K562 (cell line): ENCODE results near the gene ZNF473. TPM values are rescaled to one million over a fixed set of nuclear protein-coding genes. Genes with fewer than 3 reads are reported as not detected.

Source experiments
- HOXB6 ChIP-seq: fragments of 250-450 bp; sonication (Bioruptor Pico); IDR thresholded peaks from 2 replicates; pipeline ENCODE4 v1.5.1; 2022; ENCODE audit warnings: mild to moderate bottlenecking, borderline replicate concordance
- NBN ChIP-seq: fragments of 450-650 bp; IDR thresholded peaks from 2 replicates; pipeline ENCODE4 v1.6.1; 2016; ENCODE audit warnings: low read depth, mild to moderate bottlenecking
- NR2C2 ChIP-seq, 2 experiments: fragments of 200-800 bp in 1 of 2; sonication (Bioruptor generic) in 1 of 2; sonication (generic) in 1 of 2; formaldehyde crosslinking in 1 of 2; IDR thresholded peaks; 2 replicates each; pipeline versions ENCODE4 v1.6.1 to v1.8.0; 2016 to 2022; ENCODE audit warnings: mild to moderate bottlenecking in 1 of 2, missing compliant biosample characterization in 1 of 2, missing genetic modification characterization in 1 of 2, missing genetic modification reagents in 1 of 2
- RFX1 ChIP-seq: fragments of 450-650 bp; IDR thresholded peaks from 2 replicates; pipeline ENCODE4 v1.6.1; 2016; ENCODE audit warnings: mild to moderate bottlenecking, moderate library complexity
- U2AF2 ChIP-seq: fragments of 200-400 bp; formaldehyde crosslinking; optimal IDR thresholded peaks from 2 replicates; pipeline ENCODE3; 2017; ENCODE audit warnings: low read depth, mild to moderate bottlenecking, low read length
- ZEB2 ChIP-seq: fragments of 450-650 bp; IDR thresholded peaks from 2 replicates; pipeline ENCODE4 v1.6.1; 2016
- ZNF263 ChIP-seq: sonication (generic); formaldehyde crosslinking; IDR thresholded peaks from 2 replicates; pipeline ENCODE4 v1.8.0; 2022; ENCODE audit warnings: mild to moderate bottlenecking, missing genetic modification reagents, borderline replicate concordance
- polyA plus RNA-seq, 8 experiments: library from polyadenylated mRNA; depleted of rRNA in 4 of 8; stranded (reverse) in 5 of 8; unstranded in 3 of 8; fragments of >200 nt; fragmentation: Nextera tagmentation in 2 of 8; fragmentation: Illumina TruSeq in 1 of 8; extraction: Ambion mirVana in 2 of 8; extraction: Trizol in 1 of 8; gene quantifications; 2 replicates each; pipeline versions ENCODE4 v1.2.1 to v1.2.3, GENCODE V29; 2011 to 2014; ENCODE audit warnings: inconsistent platforms in 1 of 8, missing spikeins in 1 of 8
- total RNA-seq, 7 experiments: library from RNA; depleted of rRNA in 6 of 7; stranded (reverse); fragments of >200 nt in 6 of 7; fragmentation: Illumina TruSeq in 2 of 7; extraction: Trizol in 2 of 7; gene quantifications; 2 replicates each; pipeline versions ENCODE4 v1.2.1 to v1.2.3, GENCODE V29; 2011 to 2021; ENCODE audit warnings: low replicate concordance in 1 of 7
- TF ChIP-seq, protein P1 (sequence below), 2 experiments: fragments of 450-650 bp; IDR thresholded peaks; 2 replicates each; pipeline ENCODE4 v1.6.1; 2018; ENCODE audit warnings: mild to moderate bottlenecking in 2 of 2, low read depth in 1 of 2; ENCODE audit not compliant: partially characterized antibody in 2 of 2
- TF ChIP-seq, protein P2 (sequence below), 2 experiments: IDR thresholded peaks in 1 of 2; conservative IDR thresholded peaks in 1 of 2; 2 replicates each; pipeline ENCODE4 v1.6.1; 2016; ENCODE audit warnings: low read depth in 2 of 2, mild to moderate bottlenecking in 1 of 2, missing compliant biosample characterization in 1 of 2, missing genetic modification characterization in 1 of 2, moderate library complexity in 1 of 2
- TF ChIP-seq, protein P3 (sequence below): fragments of 450-650 bp; conservative IDR thresholded peaks from 2 replicates; pipeline ENCODE4 v1.6.1; 2016; ENCODE audit warnings: missing genetic modification characterization, low read depth, mild to moderate bottlenecking, missing compliant biosample characterization, moderate library complexity
- TF ChIP-seq, protein P4 (sequence below): sonication (generic); formaldehyde crosslinking; IDR thresholded peaks from 2 replicates; pipeline ENCODE4 v1.9.0; 2022; ENCODE audit warnings: mild to moderate bottlenecking, missing genetic modification reagents

The ZNF473 gene
- total and polyA plus RNA-seq, 9 of the 15 experiments (the other 6 are each of a cell fraction or from before 2014, with no cell fraction given), result 8.2 to 34.0 (median 28.5) TPM

DNA sequence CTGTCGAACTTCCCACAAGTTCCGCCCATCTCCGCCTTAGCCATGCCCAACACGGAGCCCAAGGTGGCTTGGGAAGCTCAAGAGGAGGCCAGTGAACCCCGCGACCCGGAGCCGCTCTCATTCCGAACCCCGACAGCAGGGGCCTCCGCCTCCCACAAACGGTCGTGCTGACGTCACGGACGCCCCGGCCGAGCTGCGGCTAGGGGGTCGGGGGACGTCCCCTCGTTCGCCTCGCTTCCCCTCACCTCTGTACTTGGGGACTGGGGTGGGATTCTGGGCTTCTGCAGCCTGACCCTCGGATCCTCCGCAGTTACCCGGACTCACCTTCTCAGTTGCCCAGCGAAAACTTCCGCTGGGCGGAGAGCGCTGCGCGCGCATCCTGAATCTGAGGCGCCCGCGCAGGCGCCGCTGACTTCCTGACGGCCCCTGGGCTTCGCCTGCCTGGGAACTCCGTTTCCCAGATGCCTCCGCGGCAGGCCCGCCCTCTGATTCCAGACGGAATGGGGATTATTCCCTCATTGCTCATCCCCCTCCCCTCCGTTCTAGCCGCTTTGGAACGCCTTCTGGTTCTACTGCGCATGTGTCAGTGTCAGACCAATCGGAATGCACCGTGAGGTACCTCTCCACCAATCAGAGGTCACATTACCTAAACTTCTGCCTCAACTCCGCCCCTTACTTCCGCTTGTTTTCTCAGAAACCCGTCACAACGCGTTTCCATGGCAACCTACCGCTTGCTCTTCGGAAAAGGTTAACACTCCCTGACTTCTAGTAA lies 597 bp upstream of the ZNF473 start, which contains the start of gene VRK3 (continued):
- TF ChIP-seq, protein P1, sequence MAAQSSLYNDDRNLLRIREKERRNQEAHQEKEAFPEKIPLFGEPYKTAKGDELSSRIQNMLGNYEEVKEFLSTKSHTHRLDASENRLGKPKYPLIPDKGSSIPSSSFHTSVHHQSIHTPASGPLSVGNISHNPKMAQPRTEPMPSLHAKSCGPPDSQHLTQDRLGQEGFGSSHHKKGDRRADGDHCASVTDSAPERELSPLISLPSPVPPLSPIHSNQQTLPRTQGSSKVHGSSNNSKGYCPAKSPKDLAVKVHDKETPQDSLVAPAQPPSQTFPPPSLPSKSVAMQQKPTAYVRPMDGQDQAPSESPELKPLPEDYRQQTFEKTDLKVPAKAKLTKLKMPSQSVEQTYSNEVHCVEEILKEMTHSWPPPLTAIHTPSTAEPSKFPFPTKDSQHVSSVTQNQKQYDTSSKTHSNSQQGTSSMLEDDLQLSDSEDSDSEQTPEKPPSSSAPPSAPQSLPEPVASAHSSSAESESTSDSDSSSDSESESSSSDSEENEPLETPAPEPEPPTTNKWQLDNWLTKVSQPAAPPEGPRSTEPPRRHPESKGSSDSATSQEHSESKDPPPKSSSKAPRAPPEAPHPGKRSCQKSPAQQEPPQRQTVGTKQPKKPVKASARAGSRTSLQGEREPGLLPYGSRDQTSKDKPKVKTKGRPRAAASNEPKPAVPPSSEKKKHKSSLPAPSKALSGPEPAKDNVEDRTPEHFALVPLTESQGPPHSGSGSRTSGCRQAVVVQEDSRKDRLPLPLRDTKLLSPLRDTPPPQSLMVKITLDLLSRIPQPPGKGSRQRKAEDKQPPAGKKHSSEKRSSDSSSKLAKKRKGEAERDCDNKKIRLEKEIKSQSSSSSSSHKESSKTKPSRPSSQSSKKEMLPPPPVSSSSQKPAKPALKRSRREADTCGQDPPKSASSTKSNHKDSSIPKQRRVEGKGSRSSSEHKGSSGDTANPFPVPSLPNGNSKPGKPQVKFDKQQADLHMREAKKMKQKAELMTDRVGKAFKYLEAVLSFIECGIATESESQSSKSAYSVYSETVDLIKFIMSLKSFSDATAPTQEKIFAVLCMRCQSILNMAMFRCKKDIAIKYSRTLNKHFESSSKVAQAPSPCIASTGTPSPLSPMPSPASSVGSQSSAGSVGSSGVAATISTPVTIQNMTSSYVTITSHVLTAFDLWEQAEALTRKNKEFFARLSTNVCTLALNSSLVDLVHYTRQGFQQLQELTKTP (IDR thresholded peaks at IDR 0.05; ENCODE audit: low read depth in 1 of 2, partially characterized antibody in 2 of 2), result no peak
- TF ChIP-seq HOXB6 (CRISPR knock-in tag) (no peak), ZNF263 (peak; percentile 49; the same call in 1 of the 2 replicates), U2AF2 (no peak), ZEB2 (no peak), NR2C2 (CRISPR knock-in tag; IDR thresholded peaks at IDR 0.05) (no peak), NR2C2 (tag; IDR thresholded peaks at IDR 0.05) (peak; percentile 93), NBN (peak; percentile 64; the same call in 1 of the 2 replicates), RFX1 (peak; percentile 100)
- TF ChIP-seq, protein P2, sequence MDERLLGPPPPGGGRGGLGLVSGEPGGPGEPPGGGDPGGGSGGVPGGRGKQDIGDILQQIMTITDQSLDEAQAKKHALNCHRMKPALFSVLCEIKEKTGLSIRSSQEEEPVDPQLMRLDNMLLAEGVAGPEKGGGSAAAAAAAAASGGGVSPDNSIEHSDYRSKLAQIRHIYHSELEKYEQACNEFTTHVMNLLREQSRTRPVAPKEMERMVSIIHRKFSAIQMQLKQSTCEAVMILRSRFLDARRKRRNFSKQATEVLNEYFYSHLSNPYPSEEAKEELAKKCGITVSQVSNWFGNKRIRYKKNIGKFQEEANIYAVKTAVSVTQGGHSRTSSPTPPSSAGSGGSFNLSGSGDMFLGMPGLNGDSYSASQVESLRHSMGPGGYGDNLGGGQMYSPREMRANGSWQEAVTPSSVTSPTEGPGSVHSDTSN (CRISPR knock-in tag; IDR thresholded peaks at IDR 0.05; ENCODE audit: low read depth), result no peak
- TF ChIP-seq, protein P2 (tag; conservative IDR thresholded peaks at IDR 0.05; ENCODE audit: low read depth), result no peak
- TF ChIP-seq, protein P3, sequence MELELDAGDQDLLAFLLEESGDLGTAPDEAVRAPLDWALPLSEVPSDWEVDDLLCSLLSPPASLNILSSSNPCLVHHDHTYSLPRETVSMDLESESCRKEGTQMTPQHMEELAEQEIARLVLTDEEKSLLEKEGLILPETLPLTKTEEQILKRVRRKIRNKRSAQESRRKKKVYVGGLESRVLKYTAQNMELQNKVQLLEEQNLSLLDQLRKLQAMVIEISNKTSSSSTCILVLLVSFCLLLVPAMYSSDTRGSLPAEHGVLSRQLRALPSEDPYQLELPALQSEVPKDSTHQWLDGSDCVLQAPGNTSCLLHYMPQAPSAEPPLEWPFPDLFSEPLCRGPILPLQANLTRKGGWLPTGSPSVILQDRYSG, result no peak; the same call in 1 of the 2 replicates
- TF ChIP-seq, protein P4, sequence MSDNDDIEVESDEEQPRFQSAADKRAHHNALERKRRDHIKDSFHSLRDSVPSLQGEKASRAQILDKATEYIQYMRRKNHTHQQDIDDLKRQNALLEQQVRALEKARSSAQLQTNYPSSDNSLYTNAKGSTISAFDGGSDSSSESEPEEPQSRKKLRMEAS (CRISPR knock-in tag), result no peak
